GM12878 (cell line): Measurements from ENCODE around the gene PLXNB3. TPM values are rescaled to one million over a fixed set of nuclear protein-coding genes. Genes with fewer than 3 reads are reported as not detected.

Experiments used
- ATAC-seq: fragments of 200-7000 bp; cut with Tn5 transposase; 3 replicates; pipeline ENCODE4 v1.9.1; 2020; ENCODE audit warnings: mild to moderate bottlenecking, moderate library complexity
- BruUV-seq: library from RNA; stranded (reverse); fragments of 400-500 nt; replicated peaks from 2 replicates; lab custom pipeline; 2021; lab: Mats Ljungman, UMichigan
- CTCF ChIA-PET: fragments of 300-600 bp; sonication (Branson Sonifier 250); formaldehyde crosslinking; extraction: SDS; loops from one replicate; lab custom pipeline; 2021; ENCODE audit warnings: inconsistent platforms; lab: Yijun Ruan, JAX
- POLR2A ChIA-PET: fragments of 350-600 bp; formaldehyde crosslinking; extraction: SDS; loops from one replicate; lab custom pipeline; 2021; ENCODE audit warnings: inconsistent platforms; lab: Charles Lee
- RAD21 ChIA-PET: fragments of 300-600 bp; sonication (Branson Sonifier 250); formaldehyde crosslinking; loops from one replicate; lab custom pipeline; 2023; ENCODE audit warnings: antibody characterized with exemption; ENCODE audit not compliant: unreplicated experiment; lab: Charles Lee
- SMC1A ChIA-PET: fragments of 300-600 bp; sonication (Branson Sonifier 250); formaldehyde crosslinking; loops from one replicate; lab custom pipeline; 2023; ENCODE audit not compliant: unreplicated experiment, uncharacterized antibody; lab: Charles Lee
- DNase-seq: peaks from one replicate; pipeline ENCODE4 v3.0.0-alpha.2; 2011; ENCODE audit warnings: low read depth, low spot score
- FAIRE-seq: peaks from 3 replicates; lab custom pipeline; 2011; peaks lifted over from hg19 to GRCh38; lab: Jason Lieb, UNC
- H2AFZ ChIP-seq: 2 replicates; pipeline ENCODE4 v1.6.0; 2011; ENCODE audit warnings: low read depth, low read length, control low read depth; ENCODE audit not compliant: control insufficient read depth
- H3K27ac ChIP-seq: 2 replicates; pipeline ENCODE4 v1.5.1; 2011; ENCODE audit warnings: control low read depth; ENCODE audit not compliant: control insufficient read depth, insufficient read depth
- H3K27me3 ChIP-seq, 2 experiments: replicated peaks in 1 of 2; 2 replicates each; pipeline versions ENCODE4 v1.6.0 to v1.6.1; 2011; ENCODE audit warnings: low read length in 1 of 2; ENCODE audit not compliant: control insufficient read depth in 2 of 2, insufficient read depth in 2 of 2
- H3K36me3 ChIP-seq, 2 experiments: 2 replicates each; pipeline ENCODE4 v1.5.1; 2011; ENCODE audit warnings: low read length in 1 of 2; ENCODE audit not compliant: control insufficient read depth in 2 of 2, insufficient read depth in 2 of 2
- H3K4me1 ChIP-seq: 2 replicates; pipeline ENCODE4 v1.6.1; 2011; ENCODE audit warnings: mild to moderate bottlenecking, low read length, moderate library complexity, mixed read lengths; ENCODE audit not compliant: control insufficient read depth, insufficient read depth
- H3K4me2 ChIP-seq: 2 replicates; pipeline ENCODE4 v1.6.0; 2011; ENCODE audit warnings: control low read depth; ENCODE audit not compliant: control insufficient read depth, insufficient read depth
- H3K4me3 ChIP-seq: fragments of 200-600 bp; sonication (generic); 2 replicates; pipeline ENCODE4 v1.5.1; 2016
- H3K79me2 ChIP-seq: 2 replicates; pipeline ENCODE4 v1.6.0; 2011; ENCODE audit warnings: low read length; ENCODE audit not compliant: control insufficient read depth, insufficient read depth
- H3K9ac ChIP-seq: 2 replicates; pipeline ENCODE4 v1.8.0; 2011; ENCODE audit warnings: low read length, control low read depth, mixed read lengths; ENCODE audit not compliant: control insufficient read depth, insufficient read depth
- H3K9me3 ChIP-seq: replicated peaks from 3 replicates; pipeline ENCODE4 v1.5.1; 2011; ENCODE audit warnings: mild to moderate bottlenecking, low read length; ENCODE audit not compliant: control insufficient read depth, insufficient read depth
- H4K20me1 ChIP-seq: 2 replicates; pipeline ENCODE4 v1.6.0; 2011; ENCODE audit not compliant: control insufficient read depth, insufficient read depth
- BACH1 ChIP-seq: fragments of 450-650 bp; IDR thresholded peaks from 2 replicates; pipeline ENCODE4 v1.6.1; 2017; ENCODE audit warnings: mild to moderate bottlenecking, borderline replicate concordance
- CREB1 ChIP-seq: IDR thresholded peaks from 2 replicates; pipeline ENCODE4 v1.6.1; 2012; ENCODE audit warnings: low read depth, mild to moderate bottlenecking, inconsistent platforms
- EZH2 ChIP-seq: IDR thresholded peaks from 2 replicates; pipeline ENCODE4 v1.6.1; 2012; ENCODE audit warnings: low read depth, mild to moderate bottlenecking, control low read depth, inconsistent platforms, low read length, borderline replicate concordance; ENCODE audit not compliant: control insufficient read depth
- HDAC6 ChIP-seq: fragments of 200-600 bp; sonication (generic); IDR thresholded peaks from one replicate; pipeline ENCODE4 v1.8.0; 2017; ENCODE audit warnings: antibody characterized with exemption; ENCODE audit not compliant: unreplicated experiment
- HDGF ChIP-seq: fragments of 450-650 bp; IDR thresholded peaks from 2 replicates; pipeline ENCODE4 v1.6.1; 2016; ENCODE audit warnings: antibody characterized with exemption
- IRF4 ChIP-seq: IDR thresholded peaks from 2 replicates; pipeline ENCODE4 v1.6.1; 2011; ENCODE audit warnings: low read depth, low read length
- NR2C2 ChIP-seq: IDR thresholded peaks from 2 replicates; pipeline ENCODE4 v1.6.1; 2011; ENCODE audit warnings: borderline replicate concordance, low read depth; ENCODE audit not compliant: control insufficient read depth, insufficient read length
- PAX8 ChIP-seq: fragments of 450-650 bp; IDR thresholded peaks from 2 replicates; pipeline ENCODE4 v1.6.1; 2017; ENCODE audit warnings: mild to moderate bottlenecking, moderate library complexity
- PKNOX1 ChIP-seq: fragments of 450-650 bp; IDR thresholded peaks from 2 replicates; pipeline ENCODE4 v1.6.1; 2016; ENCODE audit warnings: mild to moderate bottlenecking
- POLR2A ChIP-seq: IDR thresholded peaks from 2 replicates; pipeline ENCODE4 v1.6.1; 2011; ENCODE audit warnings: low read depth, mild to moderate bottlenecking, low read length
- RELB ChIP-seq: fragments of 450-650 bp; IDR thresholded peaks from 2 replicates; pipeline ENCODE4 v1.6.1; 2017; ENCODE audit warnings: low read depth, mild to moderate bottlenecking, moderate library complexity
- YY1 ChIP-seq: IDR thresholded peaks from 2 replicates; pipeline ENCODE4 v1.6.1; 2011; ENCODE audit warnings: low read depth, mild to moderate bottlenecking, low read length
- ZBED1 ChIP-seq: IDR thresholded peaks from 2 replicates; pipeline ENCODE4 v1.6.1; 2016; ENCODE audit warnings: borderline replicate concordance
- ZSCAN29 ChIP-seq: fragments of 450-650 bp; IDR thresholded peaks from 2 replicates; pipeline ENCODE4 v1.6.1; 2017; ENCODE audit warnings: mild to moderate bottlenecking, moderate library complexity
- WGBS: methylation state at CpG from one replicate; pipeline ENCODE4 v1.1.6; 2016; ENCODE audit warnings: low lambda C conversion rate; ENCODE audit not compliant: insufficient replicate concordance, insufficient coverage; ENCODE audit errors: missing lambda C conversion rate; 5-methylcytosine and 5-hydroxymethylcytosine counted together
- in situ Hi-C: fragments of 300-500 bp; cut with MboI; formaldehyde crosslinking; loops from 9 replicates; pipeline ENCODE4 v1.14.3; 2018; ENCODE audit warnings: mixed read lengths
- intact Hi-C: fragments of 100-400 bp; cut with micrococcal nuclease; formaldehyde crosslinking; loops from one replicate; pipeline ENCODE4 v1.14.2; 2022; ENCODE audit not compliant: unreplicated experiment
- polyA plus RNA-seq, 11 experiments: library from polyadenylated mRNA; depleted of rRNA in 4 of 11; unstranded in 6 of 11; stranded (reverse) in 5 of 11; fragments of >200 nt; fragmentation: Nextera tagmentation in 4 of 11; fragmentation: Illumina TruSeq in 1 of 11; extraction: Ambion mirVana in 4 of 11; extraction: Trizol in 1 of 11; gene quantifications; 1 replicate in 1 of 11; 2 replicates in 10 of 11; pipeline versions ENCODE4 v1.2.1 to v1.2.3, GENCODE V29; 2011 to 2016; ENCODE audit warnings: inconsistent platforms in 2 of 11, missing spikeins in 2 of 11, low read depth in 1 of 11
- total RNA-seq, 4 experiments: library from RNA; depleted of rRNA in 3 of 4; stranded (reverse); fragments of >200 nt in 3 of 4; fragmentation: Illumina TruSeq in 1 of 4; extraction: Trizol in 1 of 4; gene quantifications; 2 replicates each; pipeline versions ENCODE4 v1.2.1 to v1.2.3, GENCODE V29; 2013 to 2021

The PLXNB3 gene
- total and polyA plus RNA-seq, 10 of the 15 experiments (the other 5 are each of a cell fraction or from before 2014, with no cell fraction given) = 0.06 to 0.68 (median 0.19) TPM; not detected in 4

- FAIRE-seq (no peak), DNase-seq (no peak)
- SMC1A ChIA-PET = no interaction called here
- Histone ChIP-seq H3K4me3 (no peak overlapping the region), H2AFZ (no peak overlapping the region), H4K20me1 (no peaks in the 10 kb centered on the region; the same call in 1 of the 2 replicates), H3K9ac (no peak overlapping the region), H3K79me2 (peaks cover 11% of the 10 kb centered on the region)
- in situ Hi-C loops = loop anchor here (25.0 kb wide), 1 partner anchor 613 kb away; the partner anchor contains the start of gene MAGEA1
- no peak for TF ChIP-seq EZH2
- no peak for TF ChIP-seq PKNOX1
- TF ChIP-seq POLR2A = peak; percentile 39; the same call in 1 of the 2 replicates
- TF ChIP-seq ZSCAN29 = no peak
- TF ChIP-seq PAX8 = no peak
- TF ChIP-seq, all 136 proteins: peak for 1
- ChIA-PET RAD21 (no interaction called here), POLR2A (no interaction called here), CTCF (no interaction called here)
- H3K9me3 ChIP-seq = no peaks in the 10 kb centered on the region; the same call in 2 of the 3 replicates
- H3K4me1 ChIP-seq = peaks cover 4% of the 10 kb centered on the region; the same call in 1 of the 2 replicates
- no peaks in the 10 kb centered on the region for H3K27me3 ChIP-seq
- no TSS peak for BruUV-seq
- ATAC-seq = no peak; the same call in 2 of the 3 replicates
- no peak overlapping the region for H3K27ac ChIP-seq
- intact Hi-C loops = no loop called here
- 59% methylated on average over 15 of the region's 16 CpGs for WGBS
- H3K36me3 ChIP-seq = peaks cover 0 to 1% of the 10 kb centered on the region in 2 experiments; a peak in 2 of 4 replicates
- H3K4me2 ChIP-seq = no peak overlapping the region
These were observed 36.2 kb downstream of the PLXNB3 start for GRCh38 chrX:153800177-153800722.

- DNase-seq (no peak), FAIRE-seq (no peak), ATAC-seq (peak; percentile 25)
- Histone ChIP-seq H3K9ac (no peak overlapping the region), H3K4me1 (peaks cover 4% of the 10 kb centered on the region; the same call in 1 of the 2 replicates), H3K79me2 (peaks cover 6% of the 10 kb centered on the region), H3K27me3 (no peaks in the 10 kb centered on the region), H4K20me1 (no peaks in the 10 kb centered on the region; the same call in 1 of the 2 replicates), H3K4me2 (no peak overlapping the region), H3K4me3 (no peak overlapping the region), H3K9me3 (no peaks in the 10 kb centered on the region; the same call in 2 of the 3 replicates), H3K36me3 (peaks cover 0 to 1% of the 10 kb centered on the region in 2 experiments; a peak in 2 of 4 replicates), H2AFZ (no peak overlapping the region), H3K27ac (no peak overlapping the region)
- RAD21 ChIA-PET = no interaction called here
- SMC1A ChIA-PET = no interaction called here
- no TSS peak for BruUV-seq
- CTCF ChIA-PET = no interaction called here
- in situ Hi-C loops (loop anchor here (25.0 kb wide), 1 partner anchor 613 kb away; the partner anchor contains the start of gene MAGEA1), intact Hi-C loops (no loop called here)
- POLR2A ChIA-PET = no interaction called here
- 71% methylated on average over 7 of the region's 7 CpGs for WGBS
- TF ChIP-seq YY1 (no peak), IRF4 (no peak), BACH1 (no peak), NR2C2 (no peak), ZBED1 (no peak), CREB1 (no peak), RELB (no peak), EZH2 (no peak), HDGF (no peak), HDAC6 (no peak)
These were observed 36.7 kb downstream of the PLXNB3 start for GRCh38 chrX:153800746-153801145.
